Measurements from ENCODE around the gene SMIM9. TPM values are rescaled to one million over a fixed set of nuclear protein-coding genes. Genes with fewer than 3 reads are reported as not detected.

SMIM9 gene
- total and polyA plus RNA-seq, 8 donors, result not detected

GRCh38 chrX:154799556-154800348 is 34.7 kb downstream of the SMIM9 start:
- Histone ChIP-seq H3K4me1 (peaks cover 11 to 31% (median 23%) of the 10 kb centered on the region in 4 donors), H3K27ac (peak overlapping the region in 3 of 5 donors; percentile 50 to 75 (median 67)), H3K4me3 (no peak overlapping the region), H3K36me3 (no peaks in the 10 kb centered on the region), H3K9me3 (no peaks in the 10 kb centered on the region), H3K27me3 (peaks cover 0 to 4% (median 0%) of the 10 kb centered on the region in 3 donors)
- TF ChIP-seq EP300 (IDR thresholded peaks at IDR 0.05) (no peak), POLR2AphosphoS5 (IDR thresholded peaks at IDR 0.05) (no peak), POLR2A (IDR thresholded peaks at IDR 0.05) (no peak)
- TF ChIP-seq, protein P1, sequence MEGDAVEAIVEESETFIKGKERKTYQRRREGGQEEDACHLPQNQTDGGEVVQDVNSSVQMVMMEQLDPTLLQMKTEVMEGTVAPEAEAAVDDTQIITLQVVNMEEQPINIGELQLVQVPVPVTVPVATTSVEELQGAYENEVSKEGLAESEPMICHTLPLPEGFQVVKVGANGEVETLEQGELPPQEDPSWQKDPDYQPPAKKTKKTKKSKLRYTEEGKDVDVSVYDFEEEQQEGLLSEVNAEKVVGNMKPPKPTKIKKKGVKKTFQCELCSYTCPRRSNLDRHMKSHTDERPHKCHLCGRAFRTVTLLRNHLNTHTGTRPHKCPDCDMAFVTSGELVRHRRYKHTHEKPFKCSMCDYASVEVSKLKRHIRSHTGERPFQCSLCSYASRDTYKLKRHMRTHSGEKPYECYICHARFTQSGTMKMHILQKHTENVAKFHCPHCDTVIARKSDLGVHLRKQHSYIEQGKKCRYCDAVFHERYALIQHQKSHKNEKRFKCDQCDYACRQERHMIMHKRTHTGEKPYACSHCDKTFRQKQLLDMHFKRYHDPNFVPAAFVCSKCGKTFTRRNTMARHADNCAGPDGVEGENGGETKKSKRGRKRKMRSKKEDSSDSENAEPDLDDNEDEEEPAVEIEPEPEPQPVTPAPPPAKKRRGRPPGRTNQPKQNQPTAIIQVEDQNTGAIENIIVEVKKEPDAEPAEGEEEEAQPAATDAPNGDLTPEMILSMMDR (IDR thresholded peaks at IDR 0.05), result no peak
- intact Hi-C loops (cut with DNase I; ENCODE audit: low total_unique reads), result no loop called here
- DNase-seq, result peak; percentile 62 to 75
- WGBS, 5 donors, result 20 to 33% (median 22%) methylated on average over 4 to 9 of the region's 9 CpGs

DNA sequence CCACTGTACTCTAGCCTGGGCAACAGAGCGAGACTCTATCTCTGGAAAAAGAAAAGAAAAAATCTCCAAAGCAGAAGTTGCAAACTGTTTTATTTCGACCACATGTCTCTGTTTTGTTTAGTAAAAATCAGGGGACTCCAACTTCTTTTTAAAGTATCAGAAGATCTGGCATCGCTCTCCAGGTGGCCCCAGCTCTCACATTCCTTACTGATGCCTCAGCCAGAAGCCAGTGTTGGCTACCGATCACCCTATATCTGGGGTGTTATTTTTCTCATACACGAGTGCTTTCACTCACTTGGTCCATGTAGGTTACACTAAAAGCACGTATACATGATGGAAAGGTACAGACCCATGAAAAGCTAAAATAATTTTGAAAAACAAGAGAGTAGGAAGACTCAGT is 37.5 kb downstream of the SMIM9 start:
- H3K27ac ChIP-seq, result no peak overlapping the region
- TF ChIP-seq POLR2A (IDR thresholded peaks at IDR 0.05) (no peak), EP300 (IDR thresholded peaks at IDR 0.05) (no peak), POLR2AphosphoS5 (IDR thresholded peaks at IDR 0.05) (no peak)
- TF ChIP-seq, protein P1 (IDR thresholded peaks at IDR 0.05), result no peak
- no peak overlapping the region for H3K4me3 ChIP-seq
- no peak for DNase-seq
- H3K9me3 ChIP-seq, result no peaks in the 10 kb centered on the region
- H3K4me1 ChIP-seq, result peaks cover 11 to 25% (median 20%) of the 10 kb centered on the region in 4 donors
- no peaks in the 10 kb centered on the region for H3K27me3 ChIP-seq
- no peaks in the 10 kb centered on the region for H3K36me3 ChIP-seq
- WGBS, 5 donors, result 59 to 81% (median 76%) methylated on average over 6 of the region's 6 CpGs
- intact Hi-C loops (cut with DNase I; ENCODE audit: low total_unique reads), result no loop called here

DNA sequence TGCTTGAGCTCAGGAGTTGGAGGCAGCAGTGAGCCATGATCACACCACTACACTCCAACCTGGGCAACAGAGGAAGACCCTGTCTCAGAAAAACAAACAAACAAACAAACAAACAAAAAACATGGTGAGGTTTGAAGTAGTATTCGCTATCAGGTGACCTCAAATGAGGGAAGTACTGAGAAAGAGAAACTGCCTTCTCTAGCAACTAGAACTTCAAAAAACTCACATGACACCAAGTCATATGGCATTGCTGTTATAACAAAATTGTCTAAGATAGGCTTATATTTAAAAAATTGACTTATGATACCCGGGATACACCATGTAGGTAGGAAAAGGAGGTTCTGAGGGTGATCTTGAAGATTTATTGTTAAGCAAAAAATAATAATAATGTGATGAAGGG is 39.4 kb downstream of the SMIM9 start:
- H3K4me1 ChIP-seq, result peaks cover 8 to 27% (median 15%) of the 10 kb centered on the region in 4 donors
- H3K27me3 ChIP-seq, result no peaks in the 10 kb centered on the region
- WGBS, 5 donors, result 57 to 92% (median 82%) methylated on average over 2 of the region's 2 CpGs
- TF ChIP-seq EP300 (IDR thresholded peaks at IDR 0.05) (no peak), POLR2A (IDR thresholded peaks at IDR 0.05) (no peak), POLR2AphosphoS5 (IDR thresholded peaks at IDR 0.05) (no peak)
- TF ChIP-seq, protein P1 (IDR thresholded peaks at IDR 0.05), result no peak
- intact Hi-C loops (cut with DNase I; ENCODE audit: low total_unique reads), result no loop called here
- no peak overlapping the region for H3K27ac ChIP-seq
- no peak overlapping the region for H3K4me3 ChIP-seq
- H3K36me3 ChIP-seq, result no peaks in the 10 kb centered on the region
- DNase-seq, result no peak
- H3K9me3 ChIP-seq, result no peaks in the 10 kb centered on the region

DNA sequence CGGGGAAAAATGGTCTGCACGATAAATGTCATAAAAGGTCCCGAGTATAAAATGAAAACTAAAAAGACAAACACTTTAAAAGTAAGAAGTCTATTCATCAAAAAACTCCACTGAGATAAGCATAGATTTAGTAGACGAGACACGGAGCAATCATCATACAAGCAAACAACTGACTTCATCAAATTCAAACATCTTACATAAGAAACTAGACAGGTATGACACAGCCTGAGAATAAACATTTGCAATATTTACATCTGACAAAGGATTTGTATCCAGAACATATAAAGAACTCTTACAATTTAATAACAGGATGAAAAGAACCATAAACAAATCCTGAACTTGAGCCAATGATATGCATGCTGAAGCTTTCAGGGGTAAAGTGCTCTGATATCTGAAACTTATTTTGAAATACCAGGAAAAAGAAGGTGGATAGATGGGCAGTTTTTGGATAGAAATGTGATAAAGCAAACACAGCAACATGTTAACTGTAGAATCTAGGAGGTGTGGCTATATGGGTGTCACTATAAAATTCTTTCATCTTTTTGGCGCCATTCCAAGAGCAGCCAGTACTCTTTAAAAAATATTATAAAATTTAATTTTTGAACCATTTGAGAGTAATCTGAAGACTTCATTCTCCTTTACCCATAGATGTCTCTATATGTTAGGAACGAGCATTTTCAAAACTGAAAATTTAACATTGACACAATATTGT is 41.2 kb downstream of the SMIM9 start:
- Histone ChIP-seq H3K27me3 (no peaks in the 10 kb centered on the region), H3K4me1 (peaks cover 0 to 19% (median 2%) of the 10 kb centered on the region in 4 donors), H3K36me3 (no peaks in the 10 kb centered on the region), H3K4me3 (no peak overlapping the region), H3K27ac (no peak overlapping the region), H3K9me3 (no peaks in the 10 kb centered on the region)
- intact Hi-C loops (cut with DNase I; ENCODE audit: low total_unique reads), result no loop called here
- WGBS, 5 donors, result 68 to 75% (median 72%) methylated on average over 7 of the region's 7 CpGs
- DNase-seq, result no peak
- TF ChIP-seq EP300 (IDR thresholded peaks at IDR 0.05) (no peak), POLR2A (IDR thresholded peaks at IDR 0.05) (no peak), POLR2AphosphoS5 (IDR thresholded peaks at IDR 0.05) (no peak)
- TF ChIP-seq, protein P1 (IDR thresholded peaks at IDR 0.05), result no peak

Data from stomach (tissue), 9 donors.